HepG2 (cell line): ENCODE data around the gene HK2. TPM values are rescaled to one million over a fixed set of nuclear protein-coding genes. Genes with fewer than 3 reads are reported as not detected.

Experiments used
- AFF4 ChIP-seq: sonication (generic); formaldehyde crosslinking; IDR thresholded peaks from 2 replicates; pipeline ENCODE4 v1.4.0; 2020; ENCODE audit warnings: missing genetic modification reagents
- CHD2 ChIP-seq: IDR thresholded peaks from 2 replicates; pipeline ENCODE4 v1.6.1; 2011; ENCODE audit warnings: low read depth, low read length, improper control_type of control experiment
- GATAD1 ChIP-seq: IDR thresholded peaks from 2 replicates; pipeline ENCODE4 v1.6.1; 2016; ENCODE audit warnings: missing genetic modification reagents, missing compliant biosample characterization
- JUNB ChIP-seq: sonication (generic); formaldehyde crosslinking; IDR thresholded peaks from 2 replicates; pipeline ENCODE4 v1.8.0; 2022; ENCODE audit warnings: missing genetic modification reagents, mild to moderate bottlenecking, borderline replicate concordance
- MAX ChIP-seq: IDR thresholded peaks from 2 replicates; pipeline ENCODE4 v1.6.1; 2012; ENCODE audit warnings: inconsistent platforms
- NRL ChIP-seq: sonication (generic); formaldehyde crosslinking; IDR thresholded peaks from 2 replicates; pipeline ENCODE4 v1.5.0; 2020; ENCODE audit warnings: missing genetic modification reagents, mild to moderate bottlenecking, moderate library complexity, borderline replicate concordance
- RERE ChIP-seq: IDR thresholded peaks from 2 replicates; pipeline ENCODE4 v1.6.1; 2016; ENCODE audit warnings: low read depth, missing genetic modification reagents, missing compliant biosample characterization
- SMAD9 ChIP-seq: sonication (generic); formaldehyde crosslinking; IDR thresholded peaks from 2 replicates; pipeline ENCODE4 v1.5.1; 2020; ENCODE audit warnings: mild to moderate bottlenecking, missing genetic modification reagents
- ZBTB37 ChIP-seq: sonication (generic); formaldehyde crosslinking; IDR thresholded peaks from 2 replicates; pipeline ENCODE4 v1.4.0; 2020; ENCODE audit warnings: mild to moderate bottlenecking, missing genetic modification reagents
- ZNF251 ChIP-seq: sonication (generic); formaldehyde crosslinking; IDR thresholded peaks from 2 replicates; pipeline ENCODE4 v1.9.0; 2021; ENCODE audit warnings: mild to moderate bottlenecking, missing genetic modification reagents
- ZNF460 ChIP-seq: sonication (generic); formaldehyde crosslinking; IDR thresholded peaks from 2 replicates; pipeline ENCODE4 v1.5.1; 2020; ENCODE audit warnings: missing genetic modification reagents, mild to moderate bottlenecking, borderline replicate concordance
- ZNF567 ChIP-seq: sonication (generic); formaldehyde crosslinking; IDR thresholded peaks from 2 replicates; pipeline ENCODE4 v1.8.1; 2023; ENCODE audit warnings: mild to moderate bottlenecking, missing genetic modification reagents, borderline replicate concordance
- ZNF629 ChIP-seq: sonication (generic); formaldehyde crosslinking; conservative IDR thresholded peaks from 2 replicates; pipeline ENCODE4 v1.5.0; 2020; ENCODE audit warnings: missing genetic modification reagents
- ZNF761 ChIP-seq: sonication (generic); formaldehyde crosslinking; conservative IDR thresholded peaks from 2 replicates; pipeline ENCODE4 v1.4.0; 2020; ENCODE audit warnings: mild to moderate bottlenecking, missing genetic modification reagents
- ZNF878 ChIP-seq: sonication (generic); formaldehyde crosslinking; IDR thresholded peaks from 2 replicates; pipeline ENCODE4 v1.8.1; 2023; ENCODE audit warnings: mild to moderate bottlenecking, missing genetic modification reagents, moderate library complexity
- polyA plus RNA-seq, 8 experiments: library from polyadenylated mRNA; depleted of rRNA in 3 of 8; stranded (reverse) in 7 of 8; unstranded in 1 of 8; fragments of >200 nt; fragmentation: Illumina TruSeq in 4 of 8; extraction: Trizol in 4 of 8; gene quantifications; 2 replicates each; pipeline versions ENCODE4 v1.2.1 to v1.2.3, GENCODE V29; 2011 to 2016; ENCODE audit warnings: low read depth in 4 of 8, missing spikeins in 1 of 8, mixed read lengths in 1 of 8; ENCODE audit not compliant: insufficient read depth in 1 of 8
- total RNA-seq, 5 experiments: library from RNA; depleted of rRNA; stranded (reverse); fragments of >200 nt; fragmentation: Illumina TruSeq; extraction: Trizol; gene quantifications; 2 replicates each; pipeline ENCODE4 v1.2.3, GENCODE V29; 2016; ENCODE audit warnings: low read depth in 1 of 5
- TF ChIP-seq, protein P1 (sequence below): sonication (generic); formaldehyde crosslinking; IDR thresholded peaks from 2 replicates; pipeline ENCODE4 v1.9.0; 2021; ENCODE audit warnings: missing genetic modification reagents, borderline replicate concordance

HK2 gene
- total and polyA plus RNA-seq, 2 of the 13 experiments (the other 11 are each of a cell fraction or from before 2014, with no cell fraction given): 13.2 to 101 TPM

DNA sequence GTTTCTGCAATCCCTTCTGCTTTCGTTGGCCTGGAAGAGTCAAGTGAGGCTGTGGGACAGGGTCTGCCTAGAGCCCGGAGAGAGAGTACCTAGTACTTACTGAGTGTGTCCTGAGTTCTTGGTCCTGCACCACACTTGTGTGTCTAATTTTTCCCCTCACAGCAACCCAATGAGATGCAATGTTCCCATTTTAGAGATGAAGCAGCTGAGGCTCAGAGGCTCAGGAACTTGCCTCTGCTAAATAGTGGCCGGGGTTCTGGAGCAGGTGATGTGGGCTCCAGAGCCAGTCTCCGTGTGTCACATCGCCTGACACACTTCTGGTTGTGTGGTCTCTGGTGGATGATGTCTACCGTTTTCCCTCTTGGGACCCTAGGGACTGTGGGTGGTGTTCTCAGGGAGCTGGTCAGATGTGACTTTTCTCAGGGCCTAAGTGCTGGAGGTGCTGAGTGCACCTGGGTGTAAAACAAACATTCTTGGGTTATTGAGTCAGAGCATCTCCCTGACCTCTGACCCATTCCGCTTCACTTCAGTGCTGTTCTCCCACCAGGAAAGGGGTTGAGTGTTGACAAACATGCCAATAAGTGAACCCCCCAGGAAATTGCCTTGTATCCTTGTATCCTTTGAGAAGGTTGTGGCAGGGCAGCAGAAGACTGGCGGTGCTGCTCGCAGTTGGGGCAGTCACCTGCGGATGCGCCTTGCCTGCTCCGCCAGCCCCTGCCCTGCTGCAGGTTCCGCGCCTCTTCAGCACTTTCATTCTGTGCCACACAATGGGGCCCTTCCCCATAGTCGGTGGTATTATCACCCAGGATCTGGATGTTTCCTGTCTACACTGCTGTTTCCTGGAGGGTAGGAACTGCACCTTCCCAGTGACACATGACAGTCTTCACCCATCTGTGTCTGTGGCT, 32.1 kb downstream of the HK2 start (continued):
- TF ChIP-seq JUNB (CRISPR knock-in tag) (no peak), SMAD9 (CRISPR knock-in tag) (no peak), ZNF878 (no peak), GATAD1 (CRISPR knock-in tag) (no peak), ZNF460 (no peak), ZBTB37 (CRISPR knock-in tag) (no peak), RERE (CRISPR knock-in tag) (no peak), AFF4 (CRISPR knock-in tag) (no peak), CHD2 (no peak), MAX (no peak), ZNF251 (CRISPR knock-in tag) (no peak), ZNF629 (peak; percentile 93), ZNF761 (CRISPR knock-in tag) (no peak), ZNF567 (CRISPR knock-in tag) (0 out of 2 replicates have a peak, but pooled peaks have one; percentile 10), NRL (0 out of 2 replicates have a peak, but pooled peaks have one; percentile 14)
- TF ChIP-seq, protein P1, sequence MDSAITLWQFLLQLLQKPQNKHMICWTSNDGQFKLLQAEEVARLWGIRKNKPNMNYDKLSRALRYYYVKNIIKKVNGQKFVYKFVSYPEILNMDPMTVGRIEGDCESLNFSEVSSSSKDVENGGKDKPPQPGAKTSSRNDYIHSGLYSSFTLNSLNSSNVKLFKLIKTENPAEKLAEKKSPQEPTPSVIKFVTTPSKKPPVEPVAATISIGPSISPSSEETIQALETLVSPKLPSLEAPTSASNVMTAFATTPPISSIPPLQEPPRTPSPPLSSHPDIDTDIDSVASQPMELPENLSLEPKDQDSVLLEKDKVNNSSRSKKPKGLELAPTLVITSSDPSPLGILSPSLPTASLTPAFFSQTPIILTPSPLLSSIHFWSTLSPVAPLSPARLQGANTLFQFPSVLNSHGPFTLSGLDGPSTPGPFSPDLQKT: no peak
